Measurements from ENCODE around the gene ZNF346.

GRCh38 chr5:177071666-177072385, 49.3 kb downstream of the ZNF346 start:
- no peak for TF ChIP-seq TAF1 (IDR thresholded peaks at IDR 0.05; ENCODE audit: borderline replicate concordance, low read depth, low read length)
- no peak for TF ChIP-seq POLR2AphosphoS5 (IDR thresholded peaks at IDR 0.05; ENCODE audit: low read depth, low read length)

Measured in GM12892 (cell line).